ENCODE results near the gene SCO1. TPM values are rescaled to one million over a fixed set of nuclear protein-coding genes. Genes with fewer than 3 reads are reported as not detected.

SCO1 gene
- total and polyA plus RNA-seq, 10 of the 15 experiments (the other 5 are each of a cell fraction or from before 2014, with no cell fraction given), result 8.2 to 73.0 (median 37.1) TPM

DNA sequence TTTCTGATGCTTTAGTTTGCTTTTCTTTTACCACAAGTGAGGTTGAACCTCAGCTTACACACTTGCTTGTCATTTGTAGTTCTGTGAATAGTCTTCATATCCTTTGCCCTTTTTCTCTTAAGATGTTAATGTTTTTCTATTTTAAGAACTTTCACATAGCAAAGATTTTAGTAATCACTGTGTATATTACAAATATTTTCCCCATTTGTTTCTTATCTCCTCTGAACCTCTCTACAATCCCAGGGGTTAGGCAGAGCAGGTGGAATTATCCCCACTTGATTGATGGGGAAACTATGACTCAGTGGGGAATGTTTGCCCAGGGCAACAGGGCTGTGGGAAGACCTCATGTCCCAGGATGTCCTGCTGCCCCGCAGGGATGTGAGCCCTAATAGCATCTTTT lies 28.6 kb downstream of the SCO1 start:
- FAIRE-seq (no peak), DNase-seq (ENCODE audit: low read depth, low spot score) (no peak), ATAC-seq (no peak)
- WGBS (ENCODE audit: insufficient coverage, insufficient replicate concordance, low lambda C conversion rate, missing lambda C conversion rate), result 100% methylated on average over 1 of the region's 1 CpG
- in situ Hi-C loops (cut with MboI), result no loop called here
- TF ChIP-seq POLR2AphosphoS5 (IDR thresholded peaks at IDR 0.05; ENCODE audit: low read length), result no peak
- TF ChIP-seq ETV6 (conservative IDR thresholded peaks at IDR 0.05 in 1 of 2, IDR thresholded peaks at IDR 0.05 in 1 of 2; ENCODE audit: borderline replicate concordance in 1 of 2, low read depth in 1 of 2), result no peak
- TF ChIP-seq, protein P1, sequence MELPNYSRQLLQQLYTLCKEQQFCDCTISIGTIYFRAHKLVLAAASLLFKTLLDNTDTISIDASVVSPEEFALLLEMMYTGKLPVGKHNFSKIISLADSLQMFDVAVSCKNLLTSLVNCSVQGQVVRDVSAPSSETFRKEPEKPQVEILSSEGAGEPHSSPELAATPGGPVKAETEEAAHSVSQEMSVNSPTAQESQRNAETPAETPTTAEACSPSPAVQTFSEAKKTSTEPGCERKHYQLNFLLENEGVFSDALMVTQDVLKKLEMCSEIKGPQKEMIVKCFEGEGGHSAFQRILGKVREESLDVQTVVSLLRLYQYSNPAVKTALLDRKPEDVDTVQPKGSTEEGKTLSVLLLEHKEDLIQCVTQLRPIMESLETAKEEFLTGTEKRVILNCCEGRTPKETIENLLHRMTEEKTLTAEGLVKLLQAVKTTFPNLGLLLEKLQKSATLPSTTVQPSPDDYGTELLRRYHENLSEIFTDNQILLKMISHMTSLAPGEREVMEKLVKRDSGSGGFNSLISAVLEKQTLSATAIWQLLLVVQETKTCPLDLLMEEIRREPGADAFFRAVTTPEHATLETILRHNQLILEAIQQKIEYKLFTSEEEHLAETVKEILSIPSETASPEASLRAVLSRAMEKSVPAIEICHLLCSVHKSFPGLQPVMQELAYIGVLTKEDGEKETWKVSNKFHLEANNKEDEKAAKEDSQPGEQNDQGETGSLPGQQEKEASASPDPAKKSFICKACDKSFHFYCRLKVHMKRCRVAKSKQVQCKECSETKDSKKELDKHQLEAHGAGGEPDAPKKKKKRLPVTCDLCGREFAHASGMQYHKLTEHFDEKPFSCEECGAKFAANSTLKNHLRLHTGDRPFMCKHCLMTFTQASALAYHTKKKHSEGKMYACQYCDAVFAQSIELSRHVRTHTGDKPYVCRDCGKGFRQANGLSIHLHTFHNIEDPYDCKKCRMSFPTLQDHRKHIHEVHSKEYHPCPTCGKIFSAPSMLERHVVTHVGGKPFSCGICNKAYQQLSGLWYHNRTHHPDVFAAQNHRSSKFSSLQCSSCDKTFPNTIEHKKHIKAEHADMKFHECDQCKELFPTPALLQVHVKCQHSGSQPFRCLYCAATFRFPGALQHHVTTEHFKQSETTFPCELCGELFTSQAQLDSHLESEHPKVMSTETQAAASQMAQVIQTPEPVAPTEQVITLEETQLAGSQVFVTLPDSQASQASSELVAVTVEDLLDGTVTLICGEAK (IDR thresholded peaks at IDR 0.05; ENCODE audit: borderline replicate concordance), result no peak
- no peak for TF ChIP-seq EGR1 (IDR thresholded peaks at IDR 0.05; ENCODE audit: borderline replicate concordance in 1 of 2, low read depth in 2 of 2, low read length in 2 of 2)
- TF ChIP-seq YBX1 (IDR thresholded peaks at IDR 0.05), result no peak
- TF ChIP-seq NR2C2 (IDR thresholded peaks at IDR 0.05; ENCODE audit: borderline replicate concordance, control insufficient read depth, insufficient read length, low read depth), result no peak
- TF ChIP-seq LARP7 (IDR thresholded peaks at IDR 0.05), result no peak
- no peak for TF ChIP-seq FOXK2 (IDR thresholded peaks at IDR 0.05)
- TF ChIP-seq WRNIP1 (IDR thresholded peaks at IDR 0.05; ENCODE audit: borderline replicate concordance, low read depth, low read length), result no peak
- no peak for TF ChIP-seq PML (IDR thresholded peaks at IDR 0.05; ENCODE audit: low read length)
- no peak for TF ChIP-seq RELA (IDR thresholded peaks at IDR 0.05; ENCODE audit: borderline replicate concordance, partially characterized antibody)
- TF ChIP-seq STAT1 (conservative IDR thresholded peaks at IDR 0.05), result no peak
- TF ChIP-seq, protein P2, sequence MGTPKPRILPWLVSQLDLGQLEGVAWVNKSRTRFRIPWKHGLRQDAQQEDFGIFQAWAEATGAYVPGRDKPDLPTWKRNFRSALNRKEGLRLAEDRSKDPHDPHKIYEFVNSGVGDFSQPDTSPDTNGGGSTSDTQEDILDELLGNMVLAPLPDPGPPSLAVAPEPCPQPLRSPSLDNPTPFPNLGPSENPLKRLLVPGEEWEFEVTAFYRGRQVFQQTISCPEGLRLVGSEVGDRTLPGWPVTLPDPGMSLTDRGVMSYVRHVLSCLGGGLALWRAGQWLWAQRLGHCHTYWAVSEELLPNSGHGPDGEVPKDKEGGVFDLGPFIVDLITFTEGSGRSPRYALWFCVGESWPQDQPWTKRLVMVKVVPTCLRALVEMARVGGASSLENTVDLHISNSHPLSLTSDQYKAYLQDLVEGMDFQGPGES (IDR thresholded peaks at IDR 0.05), result no peak
- TF ChIP-seq CREM (IDR thresholded peaks at IDR 0.05; ENCODE audit: low read depth), result no peak
- no peak for TF ChIP-seq SMAD1 (IDR thresholded peaks at IDR 0.05; ENCODE audit: low read depth, partially characterized antibody)
- TF ChIP-seq CREB1 (IDR thresholded peaks at IDR 0.05; ENCODE audit: low read depth), result no peak
- TF ChIP-seq SPI1 (IDR thresholded peaks at IDR 0.05; ENCODE audit: borderline replicate concordance, insufficient read depth, low read depth, low read length), result no peak
- no peak for TF ChIP-seq BRCA1 (IDR thresholded peaks at IDR 0.05; ENCODE audit: low read depth, low read length)
- TF ChIP-seq CHD2 (IDR thresholded peaks at IDR 0.05; ENCODE audit: borderline replicate concordance, low read depth, low read length), result no peak
- TF ChIP-seq, protein P3, sequence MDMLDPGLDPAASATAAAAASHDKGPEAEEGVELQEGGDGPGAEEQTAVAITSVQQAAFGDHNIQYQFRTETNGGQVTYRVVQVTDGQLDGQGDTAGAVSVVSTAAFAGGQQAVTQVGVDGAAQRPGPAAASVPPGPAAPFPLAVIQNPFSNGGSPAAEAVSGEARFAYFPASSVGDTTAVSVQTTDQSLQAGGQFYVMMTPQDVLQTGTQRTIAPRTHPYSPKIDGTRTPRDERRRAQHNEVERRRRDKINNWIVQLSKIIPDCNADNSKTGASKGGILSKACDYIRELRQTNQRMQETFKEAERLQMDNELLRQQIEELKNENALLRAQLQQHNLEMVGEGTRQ (IDR thresholded peaks at IDR 0.05; ENCODE audit: borderline replicate concordance, low read depth, low read length), result no peak
- no peak overlapping the region for H3K4me2 ChIP-seq (ENCODE audit: control insufficient read depth, insufficient read depth)
- no peaks in the 10 kb centered on the region for H4K20me1 ChIP-seq (ENCODE audit: control insufficient read depth, insufficient read depth)
- no peak overlapping the region for H3K4me3 ChIP-seq
- ChIA-PET SMC1A (ENCODE audit: uncharacterized antibody, unreplicated experiment) (no interaction called here), POLR2A (no interaction called here), CTCF (no interaction called here), RAD21 (ENCODE audit: unreplicated experiment) (no interaction called here)
- no peaks in the 10 kb centered on the region for H3K27me3 ChIP-seq (replicated peaks in 1 of 2; ENCODE audit: control insufficient read depth in 2 of 2, insufficient read depth in 2 of 2, low read length in 1 of 2)
- H3K9me3 ChIP-seq (replicated peaks; ENCODE audit: control insufficient read depth, insufficient read depth, low read length), result no peaks in the 10 kb centered on the region
- H3K4me1 ChIP-seq (ENCODE audit: control insufficient read depth, insufficient read depth, low read length), result no peaks in the 10 kb centered on the region
- no peaks in the 10 kb centered on the region; a peak in 1 of 4 replicates for H3K36me3 ChIP-seq (ENCODE audit: control insufficient read depth in 2 of 2, insufficient read depth in 2 of 2, low read length in 1 of 2)
- no peak overlapping the region for H3K27ac ChIP-seq (ENCODE audit: control insufficient read depth, insufficient read depth)
- H3K79me2 ChIP-seq (ENCODE audit: control insufficient read depth, insufficient read depth, low read length), result no peaks in the 10 kb centered on the region
- no TSS peak for BruUV-seq (replicated peaks)
- no peak overlapping the region for H3K9ac ChIP-seq (ENCODE audit: control insufficient read depth, insufficient read depth, low read length)
- intact Hi-C loops (cut with micrococcal nuclease; ENCODE audit: unreplicated experiment), result no loop called here
- H2AFZ ChIP-seq (ENCODE audit: control insufficient read depth, low read depth, low read length), result no peak overlapping the region

Data from GM12878 (cell line).